Ectodermal cell (in vitro differentiated cells): ENCODE data around the gene OSBPL8.

ENCODE experiments used
- H3K27ac ChIP-seq: 2 replicates; pipeline ENCODE4 v1.7.0; 2013; ENCODE audit warnings: mild to moderate bottlenecking, low read depth, low read length; ENCODE audit not compliant: insufficient read depth, poor library complexity, severe bottlenecking
- H3K27me3 ChIP-seq: 2 replicates; pipeline ENCODE4 v1.7.0; 2013; ENCODE audit warnings: mild to moderate bottlenecking, low read length; ENCODE audit not compliant: insufficient read depth, control insufficient read depth, poor library complexity, severe bottlenecking
- H3K36me3 ChIP-seq: one replicate; pipeline ENCODE4 v1.7.0; 2013; ENCODE audit warnings: low read length; ENCODE audit not compliant: control insufficient read depth, insufficient read depth
- H3K4me1 ChIP-seq: one replicate; pipeline ENCODE4 v1.7.0; 2013; ENCODE audit warnings: low read length; ENCODE audit not compliant: control insufficient read depth, insufficient read depth
- H3K4me3 ChIP-seq: 2 replicates; pipeline ENCODE4 v1.7.0; 2013; ENCODE audit warnings: low read depth, low read length, control low read depth; ENCODE audit not compliant: insufficient read depth
- H3K9me3 ChIP-seq: 2 replicates; pipeline ENCODE4 v1.7.0; 2013; ENCODE audit warnings: mild to moderate bottlenecking, low read length, moderate library complexity; ENCODE audit not compliant: control insufficient read depth
- WGBS, 2 experiments: methylation state at CpG; one replicate each; pipeline ENCODE4 v1.1.7; 2013; ENCODE audit warnings: missing lambda C conversion rate in 2 of 2; 5-methylcytosine and 5-hydroxymethylcytosine counted together

Gene OSBPL8

GRCh38 chr12:76426160-76426559 is 133.4 kb downstream of the OSBPL8 start:
- WGBS, 2 experiments: 88 to 100% methylated on average over 1 to 2 of the region's 2 CpGs
- Histone ChIP-seq H3K27ac (no peak overlapping the region), H3K4me1 (peaks cover 6% of the 10 kb centered on the region), H3K4me3 (no peak overlapping the region), H3K27me3 (no peaks in the 10 kb centered on the region), H3K36me3 (no peaks in the 10 kb centered on the region), H3K9me3 (no peaks in the 10 kb centered on the region)

GRCh38 chr12:76424941-76425340 is 134.6 kb downstream of the OSBPL8 start:
- Histone ChIP-seq H3K27ac (no peak overlapping the region), H3K4me3 (no peak overlapping the region), H3K9me3 (no peaks in the 10 kb centered on the region), H3K27me3 (no peaks in the 10 kb centered on the region), H3K4me1 (peaks cover 6% of the 10 kb centered on the region), H3K36me3 (no peaks in the 10 kb centered on the region)
- WGBS, 2 experiments: 90 to 96% methylated on average over 1 of the region's 1 CpG

- Histone ChIP-seq H3K4me1 (peaks cover 6% of the 10 kb centered on the region), H3K9me3 (no peaks in the 10 kb centered on the region), H3K4me3 (no peak overlapping the region), H3K27ac (no peak overlapping the region), H3K27me3 (no peaks in the 10 kb centered on the region), H3K36me3 (no peaks in the 10 kb centered on the region)
- 88 to 89% methylated on average over 9 of the region's 9 CpGs for WGBS, 2 experiments
These were observed 136.8 kb downstream of the OSBPL8 start for GRCh38 chr12:76422543-76423438.

- Histone ChIP-seq H3K27me3 (no peaks in the 10 kb centered on the region), H3K9me3 (no peaks in the 10 kb centered on the region), H3K4me1 (peaks cover 6% of the 10 kb centered on the region), H3K27ac (no peak overlapping the region), H3K4me3 (no peak overlapping the region), H3K36me3 (no peaks in the 10 kb centered on the region)
- 80 to 91% methylated on average over 1 to 2 of the region's 2 CpGs for WGBS, 2 experiments
These were observed 137.4 kb downstream of the OSBPL8 start for GRCh38 chr12:76422154-76422542.

GRCh38 chr12:76421046-76421445 is 138.5 kb downstream of the OSBPL8 start:
- 92% methylated on average over 2 of the region's 2 CpGs; no CpG with 5 or more reads in 1 of the 2 experiments for WGBS, 2 experiments
- Histone ChIP-seq H3K4me1 (peaks cover 6% of the 10 kb centered on the region), H3K4me3 (no peak overlapping the region), H3K9me3 (no peaks in the 10 kb centered on the region), H3K27me3 (no peaks in the 10 kb centered on the region), H3K36me3 (no peaks in the 10 kb centered on the region), H3K27ac (no peak overlapping the region)

GRCh38 chr12:76420222-76420621 is 139.3 kb downstream of the OSBPL8 start:
- H3K27ac ChIP-seq: no peak overlapping the region
- H3K4me1 ChIP-seq: peaks cover 6% of the 10 kb centered on the region
- WGBS, 2 experiments: 100% methylated on average over 2 of the region's 2 CpGs; no CpG with 5 or more reads in 1 of the 2 experiments
- H3K4me3 ChIP-seq: no peak overlapping the region
- H3K36me3 ChIP-seq: no peaks in the 10 kb centered on the region
- H3K9me3 ChIP-seq: no peaks in the 10 kb centered on the region
- H3K27me3 ChIP-seq: no peaks in the 10 kb centered on the region

- Histone ChIP-seq H3K36me3 (no peaks in the 10 kb centered on the region), H3K27me3 (no peaks in the 10 kb centered on the region), H3K4me3 (no peak overlapping the region), H3K4me1 (no peaks in the 10 kb centered on the region), H3K27ac (no peak overlapping the region), H3K9me3 (no peaks in the 10 kb centered on the region)
These were observed 142.5 kb downstream of the OSBPL8 start for GRCh38 chr12:76417116-76417515.

GRCh38 chr12:76413121-76413520 is 146.4 kb downstream of the OSBPL8 start:
- H3K27me3 ChIP-seq: no peaks in the 10 kb centered on the region
- H3K36me3 ChIP-seq: no peaks in the 10 kb centered on the region
- H3K4me3 ChIP-seq: no peak overlapping the region
- no peaks in the 10 kb centered on the region for H3K9me3 ChIP-seq
- no peak overlapping the region for H3K27ac ChIP-seq
- no peaks in the 10 kb centered on the region for H3K4me1 ChIP-seq
- 93 to 98% methylated on average over 4 of the region's 4 CpGs for WGBS, 2 experiments

GRCh38 chr12:76410781-76411180 is 148.8 kb downstream of the OSBPL8 start:
- no peak overlapping the region for H3K4me3 ChIP-seq
- WGBS, 2 experiments: 91 to 96% methylated on average over 4 to 5 of the region's 5 CpGs
- H3K4me1 ChIP-seq: no peaks in the 10 kb centered on the region
- no peak overlapping the region for H3K27ac ChIP-seq
- no peaks in the 10 kb centered on the region for H3K36me3 ChIP-seq
- no peaks in the 10 kb centered on the region for H3K27me3 ChIP-seq
- no peaks in the 10 kb centered on the region for H3K9me3 ChIP-seq

- Histone ChIP-seq H3K4me3 (no peak overlapping the region), H3K9me3 (no peaks in the 10 kb centered on the region), H3K27ac (no peak overlapping the region), H3K4me1 (no peaks in the 10 kb centered on the region), H3K36me3 (no peaks in the 10 kb centered on the region), H3K27me3 (no peaks in the 10 kb centered on the region)
These were observed 149.2 kb downstream of the OSBPL8 start for GRCh38 chr12:76410371-76410770.
